ENCODE measurements around the gene SLC6A17.

The SLC6A17 gene

DNA sequence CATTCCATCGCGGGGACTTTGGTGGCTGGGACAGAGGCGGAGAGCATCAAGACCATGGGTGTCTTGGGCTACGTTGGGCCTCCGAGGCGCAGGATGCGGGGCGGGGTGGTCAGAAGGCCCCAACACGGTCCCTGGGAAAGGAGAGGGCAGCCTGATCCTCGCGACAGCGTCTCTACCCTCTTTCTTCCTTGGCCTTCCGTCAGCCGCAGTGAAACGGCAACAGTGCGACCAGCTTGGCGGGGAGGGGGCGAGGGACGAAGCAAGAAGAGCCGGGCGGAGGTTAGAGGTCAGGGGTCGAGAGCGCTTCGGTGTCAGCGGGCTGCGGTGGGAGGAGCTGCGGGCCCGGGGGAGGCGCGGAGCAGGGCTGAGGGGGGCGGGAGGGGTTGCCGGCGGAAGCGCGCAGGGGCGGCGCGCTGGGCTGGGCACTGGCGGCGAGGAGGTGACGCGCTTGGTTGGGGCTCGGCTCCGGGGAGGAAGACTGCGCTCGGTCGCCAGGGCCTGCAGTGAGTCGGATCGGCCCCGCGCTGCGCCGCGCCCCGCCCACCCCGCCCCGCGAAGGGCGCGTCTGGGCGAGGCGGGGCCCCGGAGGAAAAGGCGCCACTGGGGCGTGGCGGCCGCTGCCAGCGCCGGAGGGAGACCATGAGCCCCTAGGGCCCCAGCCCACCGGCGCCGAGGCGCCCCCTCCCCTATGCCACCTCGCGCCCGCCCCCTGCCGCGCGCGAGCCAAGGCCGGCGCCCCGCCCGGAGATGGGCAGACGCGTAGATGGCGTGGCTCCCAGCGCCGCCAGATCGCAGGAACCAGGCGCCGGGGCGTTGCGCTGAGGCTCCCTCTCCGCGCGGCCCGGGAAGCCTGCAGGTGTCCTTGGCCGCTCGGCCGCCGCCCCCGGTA is 59.7 kb downstream of the SLC6A17 start, which contains the start of gene KCNC4:
KCNC4 (plus strand) TSS at position 600 of the 889 bp plus-strand sequence. CDS start 1,186 bp downstream, outside the sequence.
- peaks cover 9 to 22% of the 10 kb centered on the region in 2 donors for H3K4me1 ChIP-seq (ENCODE audit: control insufficient read depth in 2 of 2, insufficient read depth in 2 of 2, low read length in 2 of 2)
- no peaks in the 10 kb centered on the region for H3K27me3 ChIP-seq (ENCODE audit: control insufficient read depth in 2 of 2, insufficient read depth in 2 of 2, low read length in 2 of 2)
- H3K36me3 ChIP-seq (ENCODE audit: control insufficient read depth in 2 of 2, insufficient read depth in 2 of 2, low read length in 2 of 2) = no peaks in the 10 kb centered on the region
- peak within 1 kb of the TSS; percentile 78 for H3K4me3 ChIP-seq (ENCODE audit: low read length in 2 of 2)
- H3K9me3 ChIP-seq (ENCODE audit: control insufficient read depth in 2 of 2, low read length in 2 of 2) = no peaks in the 10 kb centered on the region
- peak within 1 kb of the TSS; percentile 86 to 87 for H3K27ac ChIP-seq (ENCODE audit: low read depth in 2 of 2, low read length in 2 of 2)
- H3K9ac ChIP-seq (ENCODE audit: low read depth in 1 of 2, low read length in 2 of 2) = peak within 1 kb of the TSS; percentile 85 to 87

DNA sequence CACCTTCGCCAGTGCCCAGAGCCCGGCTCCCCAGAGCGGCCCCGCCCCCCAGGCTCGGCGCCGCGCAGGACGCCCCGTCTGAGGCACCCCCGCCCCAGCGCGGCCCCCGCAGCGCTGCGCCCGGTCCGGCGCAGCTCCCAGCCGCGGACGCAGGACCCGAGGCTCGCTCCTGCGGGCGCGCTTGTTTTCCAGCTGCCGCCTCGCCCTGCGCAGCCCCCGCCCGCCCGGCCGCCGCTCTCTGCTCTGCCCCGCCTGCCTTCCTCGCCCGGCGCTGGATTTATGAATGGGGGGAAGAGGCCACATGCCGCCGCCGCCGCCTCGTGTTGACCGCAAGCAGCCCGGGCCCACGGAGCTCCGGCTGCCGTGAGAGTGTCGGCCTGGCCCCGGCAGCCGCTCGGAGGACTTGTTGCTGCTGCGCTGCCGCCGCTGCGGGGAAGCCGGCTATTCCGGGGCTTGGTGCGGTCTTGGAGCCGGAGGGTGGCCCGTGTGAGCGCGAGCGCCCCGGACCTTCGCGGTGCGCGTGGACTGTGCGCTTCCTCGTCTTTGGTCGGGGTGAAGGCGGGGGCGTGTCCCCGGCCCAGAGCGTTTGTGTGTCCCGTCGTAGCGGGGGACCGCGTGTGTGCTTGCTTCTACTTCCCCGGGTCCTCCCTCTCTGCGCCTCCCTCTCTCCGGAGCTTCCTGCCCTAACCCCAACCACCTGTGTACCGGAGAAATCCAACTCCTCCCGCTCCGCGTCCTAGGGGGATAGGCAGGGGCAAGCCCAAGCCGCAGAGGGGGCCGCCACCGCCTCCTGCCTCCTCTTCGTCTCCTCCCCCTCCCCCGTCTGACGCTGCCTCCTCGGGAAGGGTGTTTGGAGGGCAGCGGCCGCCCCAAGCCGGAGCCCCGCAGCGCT is 60.6 kb downstream of the SLC6A17 start:
- Histone ChIP-seq H3K9ac (ENCODE audit: low read depth in 1 of 2, low read length in 2 of 2) (peak overlapping the region; percentile 47 to 77), H3K9me3 (ENCODE audit: control insufficient read depth in 2 of 2, low read length in 2 of 2) (no peaks in the 10 kb centered on the region), H3K36me3 (ENCODE audit: control insufficient read depth in 2 of 2, insufficient read depth in 2 of 2, low read length in 2 of 2) (no peaks in the 10 kb centered on the region), H3K27ac (ENCODE audit: low read depth in 2 of 2, low read length in 2 of 2) (peak overlapping the region; percentile 86), H3K4me1 (ENCODE audit: control insufficient read depth in 2 of 2, insufficient read depth in 2 of 2, low read length in 2 of 2) (peaks cover 9 to 22% of the 10 kb centered on the region in 2 donors), H3K27me3 (ENCODE audit: control insufficient read depth in 2 of 2, insufficient read depth in 2 of 2, low read length in 2 of 2) (no peaks in the 10 kb centered on the region), H3K4me3 (ENCODE audit: low read length in 2 of 2) (peak overlapping the region; percentile 74 to 78)

DNA sequence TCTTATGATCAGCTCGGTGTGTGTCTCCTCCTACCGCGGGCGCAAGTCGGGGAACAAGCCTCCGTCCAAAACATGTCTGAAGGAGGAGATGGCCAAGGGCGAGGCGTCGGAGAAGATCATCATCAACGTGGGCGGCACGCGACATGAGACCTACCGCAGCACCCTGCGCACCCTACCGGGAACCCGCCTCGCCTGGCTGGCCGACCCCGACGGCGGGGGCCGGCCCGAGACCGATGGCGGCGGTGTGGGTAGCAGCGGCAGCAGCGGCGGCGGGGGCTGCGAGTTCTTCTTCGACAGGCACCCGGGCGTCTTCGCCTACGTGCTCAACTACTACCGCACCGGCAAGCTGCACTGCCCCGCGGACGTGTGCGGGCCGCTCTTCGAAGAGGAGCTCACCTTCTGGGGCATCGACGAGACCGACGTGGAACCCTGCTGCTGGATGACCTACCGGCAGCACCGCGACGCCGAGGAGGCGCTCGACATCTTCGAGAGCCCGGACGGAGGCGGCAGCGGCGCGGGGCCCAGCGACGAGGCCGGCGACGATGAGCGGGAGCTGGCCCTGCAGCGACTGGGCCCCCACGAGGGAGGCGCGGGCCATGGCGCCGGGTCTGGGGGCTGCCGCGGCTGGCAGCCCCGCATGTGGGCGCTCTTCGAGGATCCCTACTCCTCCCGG is 61.3 kb downstream of the SLC6A17 start:
- H3K9ac ChIP-seq (ENCODE audit: low read depth in 1 of 2, low read length in 2 of 2) = peak overlapping the region in 1 of 2 donors; percentile 77
- H3K36me3 ChIP-seq (ENCODE audit: control insufficient read depth in 2 of 2, insufficient read depth in 2 of 2, low read length in 2 of 2) = no peaks in the 10 kb centered on the region
- no peaks in the 10 kb centered on the region for H3K9me3 ChIP-seq (ENCODE audit: control insufficient read depth in 2 of 2, low read length in 2 of 2)
- H3K4me1 ChIP-seq (ENCODE audit: control insufficient read depth in 2 of 2, insufficient read depth in 2 of 2, low read length in 2 of 2) = peaks cover 9 to 22% of the 10 kb centered on the region in 2 donors
- H3K27me3 ChIP-seq (ENCODE audit: control insufficient read depth in 2 of 2, insufficient read depth in 2 of 2, low read length in 2 of 2) = no peaks in the 10 kb centered on the region
- H3K4me3 ChIP-seq (ENCODE audit: low read length in 2 of 2) = peak overlapping the region; percentile 74 to 78
- H3K27ac ChIP-seq (ENCODE audit: low read depth in 2 of 2, low read length in 2 of 2) = peak overlapping the region in 1 of 2 donors; percentile 86

DNA sequence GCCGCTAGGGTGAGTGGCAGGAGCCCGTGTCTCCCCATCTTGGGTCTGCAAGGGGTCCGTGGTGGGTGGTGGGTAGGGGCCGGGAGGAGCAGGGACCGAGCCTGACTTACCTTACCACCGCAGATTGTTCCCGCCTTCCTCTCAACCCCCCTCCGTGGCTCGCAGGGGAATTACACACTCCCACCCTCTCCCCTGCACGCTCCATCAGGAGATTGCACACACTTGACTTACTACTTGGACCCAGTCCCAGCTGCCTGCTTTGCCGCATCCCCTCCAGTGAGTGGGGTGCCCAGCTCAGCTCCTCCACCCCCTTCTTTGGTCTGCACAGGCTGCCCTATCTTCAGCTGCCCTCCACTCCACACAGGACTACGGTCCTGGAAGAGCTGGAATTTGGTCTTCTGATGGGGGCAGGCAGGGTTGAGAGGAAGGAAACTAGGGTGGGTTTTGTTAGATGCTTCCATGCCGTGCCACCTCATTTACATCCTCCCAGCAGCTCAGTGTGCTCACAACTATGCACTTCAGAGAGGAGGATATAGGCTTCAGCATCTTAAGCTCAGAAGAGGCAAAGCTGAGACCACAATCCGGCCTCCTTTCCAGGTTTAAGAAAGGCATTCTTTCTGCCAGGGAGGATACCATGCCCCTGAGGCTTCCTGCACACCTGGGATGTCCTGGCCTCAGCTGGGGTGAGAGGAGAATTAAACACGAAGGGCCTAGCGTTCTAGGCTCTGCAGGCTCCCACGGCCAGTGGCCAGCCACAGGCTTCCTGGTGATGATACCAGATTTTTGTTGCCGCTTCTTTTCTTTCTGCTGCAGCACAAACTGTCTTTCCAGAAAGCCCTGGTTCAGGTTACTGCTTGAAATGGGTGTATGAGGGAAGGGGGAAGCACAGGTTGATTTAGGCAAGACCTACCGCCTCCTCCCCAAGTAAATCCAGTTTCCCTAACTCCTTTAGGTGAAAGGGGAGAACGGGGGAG is 62.2 kb downstream of the SLC6A17 start:
- Histone ChIP-seq H3K27me3 (ENCODE audit: control insufficient read depth in 2 of 2, insufficient read depth in 2 of 2, low read length in 2 of 2) (no peaks in the 10 kb centered on the region), H3K9ac (ENCODE audit: low read depth in 1 of 2, low read length in 2 of 2) (no peak overlapping the region), H3K4me3 (ENCODE audit: low read length in 2 of 2) (peak overlapping the region in 1 of 2 donors; percentile 50), H3K4me1 (ENCODE audit: control insufficient read depth in 2 of 2, insufficient read depth in 2 of 2, low read length in 2 of 2) (peaks cover 9 to 22% of the 10 kb centered on the region in 2 donors), H3K27ac (ENCODE audit: low read depth in 2 of 2, low read length in 2 of 2) (no peak overlapping the region), H3K9me3 (ENCODE audit: control insufficient read depth in 2 of 2, low read length in 2 of 2) (no peaks in the 10 kb centered on the region), H3K36me3 (ENCODE audit: control insufficient read depth in 2 of 2, insufficient read depth in 2 of 2, low read length in 2 of 2) (no peaks in the 10 kb centered on the region)

DNA sequence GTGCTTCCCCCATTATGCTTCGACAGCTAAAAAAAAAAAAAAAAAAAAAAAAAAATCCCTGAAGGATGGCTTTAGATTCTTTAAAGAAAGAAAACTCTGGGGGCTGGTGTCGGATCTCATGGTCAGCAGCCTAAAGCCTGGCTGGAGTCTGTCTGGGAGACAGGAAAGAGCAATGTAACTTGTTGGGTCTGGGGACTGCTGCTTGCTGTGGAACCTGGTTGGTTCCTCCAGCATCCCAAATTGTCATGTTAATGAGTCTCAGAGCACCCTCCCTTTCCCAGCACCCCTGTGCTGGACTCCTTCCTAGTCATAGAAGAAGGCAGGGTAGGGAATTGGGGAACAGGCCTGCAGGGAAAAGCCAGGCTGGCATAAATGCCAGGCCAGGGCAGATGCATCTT is 62.8 kb downstream of the SLC6A17 start:
- Histone ChIP-seq H3K27ac (ENCODE audit: low read depth in 2 of 2, low read length in 2 of 2) (no peak overlapping the region), H3K36me3 (ENCODE audit: control insufficient read depth in 2 of 2, insufficient read depth in 2 of 2, low read length in 2 of 2) (no peaks in the 10 kb centered on the region), H3K27me3 (ENCODE audit: control insufficient read depth in 2 of 2, insufficient read depth in 2 of 2, low read length in 2 of 2) (no peaks in the 10 kb centered on the region), H3K4me1 (ENCODE audit: control insufficient read depth in 2 of 2, insufficient read depth in 2 of 2, low read length in 2 of 2) (peaks cover 9 to 22% of the 10 kb centered on the region in 2 donors), H3K9ac (ENCODE audit: low read depth in 1 of 2, low read length in 2 of 2) (no peak overlapping the region), H3K4me3 (ENCODE audit: low read length in 2 of 2) (no peak overlapping the region), H3K9me3 (ENCODE audit: control insufficient read depth in 2 of 2, low read length in 2 of 2) (no peaks in the 10 kb centered on the region)

DNA sequence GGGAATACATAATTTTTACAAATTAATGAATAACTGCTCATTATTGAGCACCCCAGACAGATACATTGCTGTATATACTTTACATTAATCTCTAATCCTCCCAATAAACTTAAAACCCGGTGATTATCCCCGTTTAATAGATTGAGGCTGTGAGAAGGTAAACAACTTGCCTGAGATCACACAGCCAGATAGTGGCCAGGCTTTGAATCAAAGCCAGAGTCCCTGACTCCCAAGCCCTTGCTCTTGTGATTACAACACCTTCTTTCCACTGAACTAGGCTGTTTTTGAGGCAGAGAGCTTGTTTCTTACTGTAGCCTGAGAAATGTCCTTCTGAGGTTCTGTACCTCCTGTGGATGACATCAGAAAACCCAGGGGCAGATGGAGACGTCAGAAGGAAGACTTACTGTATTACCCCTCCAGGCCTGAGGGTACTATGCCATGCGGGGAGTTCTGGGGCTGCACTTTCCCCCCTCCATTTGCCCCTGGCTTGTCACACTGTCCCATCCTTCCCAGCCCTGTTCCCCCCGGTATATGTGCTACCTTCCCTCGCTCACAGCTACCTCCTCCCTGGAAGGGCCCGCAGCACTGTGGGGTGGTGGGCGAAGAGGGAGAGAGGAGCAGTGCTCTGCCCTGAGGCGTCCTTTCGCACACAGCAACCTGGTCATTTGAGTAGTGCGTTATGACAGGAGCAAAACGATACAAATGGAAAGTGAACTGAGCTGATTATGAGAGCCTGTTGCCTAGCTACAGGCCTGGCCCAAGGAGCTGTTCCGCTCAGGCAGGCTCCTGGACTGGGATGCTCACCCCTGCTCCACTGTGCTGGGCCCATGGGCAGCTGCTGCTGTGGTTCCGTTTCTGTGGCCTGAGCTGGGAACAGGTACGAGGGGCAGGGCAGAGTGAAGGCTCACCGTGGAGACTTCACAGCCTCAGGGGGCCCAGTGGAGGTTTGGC is 64.4 kb downstream of the SLC6A17 start:
- Histone ChIP-seq H3K9ac (ENCODE audit: low read depth in 1 of 2, low read length in 2 of 2) (no peak overlapping the region), H3K4me1 (ENCODE audit: control insufficient read depth in 2 of 2, insufficient read depth in 2 of 2, low read length in 2 of 2) (peaks cover 3 to 16% of the 10 kb centered on the region in 2 donors), H3K4me3 (ENCODE audit: low read length in 2 of 2) (no peak overlapping the region), H3K36me3 (ENCODE audit: control insufficient read depth in 2 of 2, insufficient read depth in 2 of 2, low read length in 2 of 2) (no peaks in the 10 kb centered on the region), H3K27me3 (ENCODE audit: control insufficient read depth in 2 of 2, insufficient read depth in 2 of 2, low read length in 2 of 2) (no peaks in the 10 kb centered on the region), H3K27ac (ENCODE audit: low read depth in 2 of 2, low read length in 2 of 2) (no peak overlapping the region), H3K9me3 (ENCODE audit: control insufficient read depth in 2 of 2, low read length in 2 of 2) (no peaks in the 10 kb centered on the region)

DNA sequence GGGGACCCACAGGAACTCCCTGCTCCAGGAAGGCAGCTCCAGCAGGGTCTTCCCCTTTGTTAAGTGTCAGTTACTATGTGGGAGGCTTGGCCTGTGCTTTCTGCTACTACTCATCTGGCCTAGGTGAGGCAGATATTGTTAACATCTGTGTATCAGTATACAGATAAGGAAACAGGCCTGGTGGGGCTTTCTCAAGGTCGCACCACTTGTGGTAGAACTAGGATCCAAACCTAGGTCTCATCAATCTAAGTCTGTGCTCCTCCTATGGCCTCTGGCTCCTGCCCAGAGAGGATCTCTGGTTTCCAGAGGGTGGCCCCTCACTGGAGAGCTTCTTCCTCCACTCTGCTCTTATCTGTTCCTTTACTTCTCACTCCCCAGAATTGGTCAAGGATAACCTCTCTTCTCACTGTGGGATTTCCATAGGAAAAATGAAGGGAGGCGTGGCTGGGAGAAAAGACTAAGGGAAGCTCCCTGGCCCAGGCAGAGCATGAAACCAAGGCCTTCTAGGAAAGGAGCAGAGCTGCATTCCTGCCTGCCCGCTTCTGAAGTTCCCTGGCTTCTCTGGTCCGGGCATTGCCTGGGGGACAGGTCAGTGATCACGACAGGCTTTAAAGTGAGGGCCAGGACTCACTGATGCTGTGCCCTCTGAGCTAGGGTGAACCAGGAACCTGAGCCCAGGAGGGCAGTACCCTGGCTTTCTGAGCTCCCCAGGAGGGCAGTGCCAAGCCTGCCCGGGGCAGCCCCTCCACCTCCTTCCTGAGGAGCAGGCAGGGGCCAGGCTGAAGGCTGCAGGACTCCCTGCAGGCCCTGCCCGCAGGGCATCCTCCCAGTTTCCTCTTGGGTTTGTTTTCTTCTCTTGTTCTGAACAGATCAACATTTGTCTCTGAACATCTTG is 65.6 kb downstream of the SLC6A17 start:
- Histone ChIP-seq H3K27ac (ENCODE audit: low read depth in 2 of 2, low read length in 2 of 2) (no peak overlapping the region), H3K4me3 (ENCODE audit: low read length in 2 of 2) (no peak overlapping the region), H3K36me3 (ENCODE audit: control insufficient read depth in 2 of 2, insufficient read depth in 2 of 2, low read length in 2 of 2) (no peaks in the 10 kb centered on the region), H3K27me3 (ENCODE audit: control insufficient read depth in 2 of 2, insufficient read depth in 2 of 2, low read length in 2 of 2) (no peaks in the 10 kb centered on the region), H3K9me3 (ENCODE audit: control insufficient read depth in 2 of 2, low read length in 2 of 2) (no peaks in the 10 kb centered on the region), H3K9ac (ENCODE audit: low read depth in 1 of 2, low read length in 2 of 2) (no peak overlapping the region), H3K4me1 (ENCODE audit: control insufficient read depth in 2 of 2, insufficient read depth in 2 of 2, low read length in 2 of 2) (peaks cover 2 to 16% of the 10 kb centered on the region in 2 donors)

Measured in mucosa of rectum (tissue), 2 donors.